ENCODE data around the gene CD79A.

CD79A gene

DNA sequence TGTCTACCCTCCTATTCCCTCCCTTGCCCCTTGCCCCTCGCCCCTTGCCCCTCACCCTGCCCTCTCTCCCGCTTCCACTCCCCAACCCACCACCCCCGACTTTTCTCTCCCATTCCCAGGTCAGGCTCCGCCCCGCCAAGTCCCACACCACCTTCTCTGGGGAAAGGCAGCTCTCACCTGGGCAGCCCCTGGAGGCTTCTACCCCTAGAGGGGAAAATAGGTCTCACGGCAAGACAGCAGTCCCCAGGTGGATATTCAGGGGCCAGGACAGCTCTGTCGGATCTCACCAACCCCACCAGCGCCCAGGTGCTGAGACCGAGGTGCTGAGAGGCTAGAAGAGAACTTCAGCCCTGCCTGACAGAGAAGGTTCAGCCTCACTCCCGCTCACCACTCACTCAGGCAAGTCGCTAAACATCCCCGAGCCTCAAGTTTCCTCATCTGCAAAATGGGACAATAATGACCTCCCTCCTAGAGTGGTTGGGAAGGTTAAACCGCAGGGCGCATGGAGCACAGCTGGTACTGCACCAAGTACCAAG, 52.5 kb downstream of the CD79A start:
- Histone ChIP-seq H3K36me3 (ENCODE audit: insufficient read depth, low read length) (no peaks in the 10 kb centered on the region), H3K4me1 (ENCODE audit: insufficient read depth, low read length) (peaks cover 6% of the 10 kb centered on the region), H3K9me3 (ENCODE audit: control insufficient read depth, insufficient read depth, low read length) (no peaks in the 10 kb centered on the region; the same call in 1 of the 2 replicates), H3K9ac (ENCODE audit: low read depth, low read length) (no peak overlapping the region)

DNA sequence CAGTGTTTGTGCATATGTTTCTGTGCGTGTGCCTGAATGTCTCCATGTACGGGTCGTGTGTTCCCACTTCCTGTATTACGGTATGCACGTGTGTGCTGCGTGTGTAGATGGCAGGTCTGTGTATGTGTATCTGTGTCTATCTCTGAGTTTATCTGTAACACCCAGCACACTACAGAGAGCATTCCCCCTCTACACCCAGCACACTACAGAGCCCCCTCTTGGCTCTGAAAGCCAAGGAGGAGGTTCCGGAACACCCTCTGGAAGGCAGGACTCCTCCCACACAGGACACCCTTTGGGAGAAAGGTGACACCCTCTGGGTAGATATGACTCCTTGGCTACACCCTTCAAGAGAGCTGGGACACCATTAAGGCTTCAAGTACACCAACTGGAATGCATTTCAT, 53.2 kb downstream of the CD79A start:
- H3K9ac ChIP-seq (ENCODE audit: low read depth, low read length), result no peak overlapping the region
- H3K36me3 ChIP-seq (ENCODE audit: insufficient read depth, low read length), result no peaks in the 10 kb centered on the region
- peaks cover 6% of the 10 kb centered on the region for H3K4me1 ChIP-seq (ENCODE audit: insufficient read depth, low read length)
- no peaks in the 10 kb centered on the region; the same call in 1 of the 2 replicates for H3K9me3 ChIP-seq (ENCODE audit: control insufficient read depth, insufficient read depth, low read length)

Data from ES-I3 (cell line).